Parathyroid adenoma (tissue), 2 donors: ENCODE data around the gene KCNT1.

ENCODE experiments used
- H2AFZ ChIP-seq: fragments of 300-600 bp; sonication (generic); one replicate; pipeline ENCODE4 v1.7.0; 2017; ENCODE audit warnings: antibody characterized with exemption, mild to moderate bottlenecking
- H3K27ac ChIP-seq: fragments of 300-600 bp; sonication (generic); one replicate; pipeline ENCODE4 v1.7.0; 2017
- H3K27me3 ChIP-seq: fragments of 300-600 bp; sonication (generic); one replicate; pipeline ENCODE4 v1.7.0; 2017; ENCODE audit warnings: low read length; ENCODE audit not compliant: control insufficient read depth, insufficient read depth
- H3K36me3 ChIP-seq: fragments of 300-600 bp; sonication (generic); one replicate; pipeline ENCODE4 v1.7.0; 2017; ENCODE audit warnings: low read length; ENCODE audit not compliant: control insufficient read depth, insufficient read depth
- H3K4me1 ChIP-seq: fragments of 300-600 bp; sonication (generic); one replicate; pipeline ENCODE4 v1.7.0; 2017; ENCODE audit warnings: control low read depth
- H3K4me2 ChIP-seq: fragments of 300-600 bp; sonication (generic); one replicate; pipeline ENCODE4 v1.7.0; 2017; ENCODE audit warnings: low read length
- H3K4me3 ChIP-seq: fragments of 300-600 bp; sonication (generic); one replicate; pipeline ENCODE4 v1.7.0; 2017; ENCODE audit warnings: low read depth, low read length
- H3K79me2 ChIP-seq: fragments of 300-600 bp; sonication (generic); one replicate; pipeline ENCODE4 v1.7.0; 2017; ENCODE audit warnings: control low read depth
- H3K9ac ChIP-seq: fragments of 300-600 bp; sonication (generic); one replicate; pipeline ENCODE4 v1.7.0; 2017; ENCODE audit warnings: mild to moderate bottlenecking
- H3K9me3 ChIP-seq: fragments of 300-600 bp; sonication (generic); one replicate; pipeline ENCODE4 v1.7.0; 2017; ENCODE audit warnings: low read length; ENCODE audit not compliant: control insufficient read depth
- CTCF ChIP-seq: fragments of 300-600 bp; sonication (generic); IDR thresholded peaks from one replicate; pipeline ENCODE4 v1.7.0; 2017; ENCODE audit warnings: antibody characterized with exemption, mild to moderate bottlenecking
- donor health status: primary hyperparathyroidism.

Gene KCNT1

GRCh38 chr9:135689011-135689410 lies 13.0 kb upstream of the KCNT1 start:
- Histone ChIP-seq H3K9ac (no peak overlapping the region), H3K4me2 (no peak overlapping the region), H3K27ac (no peak overlapping the region), H3K4me3 (no peak overlapping the region), H3K9me3 (no peaks in the 10 kb centered on the region), H3K27me3 (no peaks in the 10 kb centered on the region), H3K4me1 (no peaks in the 10 kb centered on the region), H2AFZ (no peak overlapping the region), H3K79me2 (no peaks in the 10 kb centered on the region), H3K36me3 (no peaks in the 10 kb centered on the region)
- no peak for TF ChIP-seq CTCF

- H3K27me3 ChIP-seq = no peaks in the 10 kb centered on the region
- H3K79me2 ChIP-seq = no peaks in the 10 kb centered on the region
- no peak for TF ChIP-seq CTCF
- H3K4me1 ChIP-seq = no peaks in the 10 kb centered on the region
- no peaks in the 10 kb centered on the region for H3K9me3 ChIP-seq
- no peaks in the 10 kb centered on the region for H3K36me3 ChIP-seq
- H2AFZ ChIP-seq = no peak overlapping the region
- H3K4me2 ChIP-seq = no peak overlapping the region
- H3K9ac ChIP-seq = no peak overlapping the region
- H3K4me3 ChIP-seq = no peak overlapping the region
- H3K27ac ChIP-seq = no peak overlapping the region
Measured at GRCh38 chr9:135690836-135691570, 11.0 kb upstream of the KCNT1 start.

- Histone ChIP-seq H3K27ac (no peak overlapping the region), H3K27me3 (no peaks in the 10 kb centered on the region), H3K9ac (no peak overlapping the region), H3K4me1 (no peaks in the 10 kb centered on the region), H3K4me3 (no peak overlapping the region), H3K36me3 (no peaks in the 10 kb centered on the region), H3K79me2 (no peaks in the 10 kb centered on the region), H3K9me3 (no peaks in the 10 kb centered on the region), H3K4me2 (no peak overlapping the region), H2AFZ (no peak overlapping the region)
- no peak for TF ChIP-seq CTCF
Measured at GRCh38 chr9:135692410-135692809, 9.6 kb upstream of the KCNT1 start.

- TF ChIP-seq CTCF = no peak
- no peaks in the 10 kb centered on the region for H3K27me3 ChIP-seq
- no peaks in the 10 kb centered on the region for H3K9me3 ChIP-seq
- no peaks in the 10 kb centered on the region for H3K79me2 ChIP-seq
- no peak overlapping the region for H3K9ac ChIP-seq
- H3K27ac ChIP-seq = no peak overlapping the region
- no peaks in the 10 kb centered on the region for H3K4me1 ChIP-seq
- no peak overlapping the region for H3K4me2 ChIP-seq
- no peak overlapping the region for H2AFZ ChIP-seq
- H3K4me3 ChIP-seq = no peak overlapping the region
- H3K36me3 ChIP-seq = no peaks in the 10 kb centered on the region
Measured at GRCh38 chr9:135693265-135693664, 8.7 kb upstream of the KCNT1 start.

GRCh38 chr9:135693771-135694170 lies 8.2 kb upstream of the KCNT1 start:
- Histone ChIP-seq H3K4me2 (no peak overlapping the region), H3K4me1 (no peaks in the 10 kb centered on the region), H3K4me3 (no peak overlapping the region), H2AFZ (no peak overlapping the region), H3K27ac (no peak overlapping the region), H3K79me2 (no peaks in the 10 kb centered on the region), H3K27me3 (no peaks in the 10 kb centered on the region), H3K36me3 (no peaks in the 10 kb centered on the region), H3K9ac (no peak overlapping the region), H3K9me3 (no peaks in the 10 kb centered on the region)
- TF ChIP-seq CTCF = no peak
